Adipocyte (in vitro differentiated cells): ENCODE results near the gene PHLPP2.

Experiments
- DNase-seq: peaks from one replicate; pipeline ENCODE4 v3.0.0-alpha.2; 2015; ENCODE audit warnings: low read depth
- H3K27me3 ChIP-seq: replicated peaks from 2 replicates; pipeline ENCODE4 v1.7.0; 2013; ENCODE audit warnings: mild to moderate bottlenecking, low read length, moderate library complexity; ENCODE audit not compliant: control insufficient read depth, insufficient read depth
- H3K36me3 ChIP-seq: 2 replicates; pipeline ENCODE4 v1.7.0; 2013; ENCODE audit warnings: low read length, mild to moderate bottlenecking, moderate library complexity; ENCODE audit not compliant: control insufficient read depth, insufficient read depth, severe bottlenecking
- H3K4me1 ChIP-seq: 2 replicates; pipeline ENCODE4 v1.7.0; 2013; ENCODE audit warnings: mild to moderate bottlenecking, low read length, moderate library complexity; ENCODE audit not compliant: control insufficient read depth, insufficient read depth
- H3K4me3 ChIP-seq: 2 replicates; pipeline ENCODE4 v1.7.0; 2013; ENCODE audit warnings: mild to moderate bottlenecking, low read length, moderate library complexity
- H3K9ac ChIP-seq: 2 replicates; pipeline ENCODE4 v1.7.0; 2013; ENCODE audit warnings: mild to moderate bottlenecking, low read length, moderate library complexity
- H3K9me3 ChIP-seq: 2 replicates; pipeline ENCODE4 v1.7.0; 2013; ENCODE audit warnings: mild to moderate bottlenecking, low read length, moderate library complexity; ENCODE audit not compliant: control insufficient read depth

PHLPP2 gene

DNA sequence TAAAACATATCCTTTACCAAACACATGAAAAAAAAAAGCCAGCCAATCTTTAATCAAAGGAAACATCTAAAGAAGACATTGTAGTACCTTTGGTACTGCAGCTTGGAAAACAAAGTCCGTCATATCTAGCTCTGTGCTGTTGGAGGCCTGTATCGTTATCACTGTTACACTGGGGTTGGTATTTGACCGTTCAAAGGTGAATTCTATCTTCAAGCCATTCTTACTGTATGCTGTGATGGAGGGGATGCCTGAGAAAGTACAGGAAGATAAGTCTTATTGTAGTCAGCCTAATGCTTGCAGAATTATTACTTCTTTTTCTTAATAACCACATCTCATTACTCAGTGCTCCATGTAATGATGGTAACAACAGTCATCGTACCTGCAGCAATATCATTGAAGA is 14.4 kb upstream of the PHLPP2 start:
- H3K36me3 ChIP-seq: peaks cover 89% of the 10 kb centered on the region
- no peaks in the 10 kb centered on the region for H3K9me3 ChIP-seq
- H3K27me3 ChIP-seq: no peaks in the 10 kb centered on the region
- DNase-seq: no peak
- peaks cover 7% of the 10 kb centered on the region for H3K4me1 ChIP-seq
- no peak overlapping the region for H3K9ac ChIP-seq
- no peak overlapping the region for H3K4me3 ChIP-seq

DNA sequence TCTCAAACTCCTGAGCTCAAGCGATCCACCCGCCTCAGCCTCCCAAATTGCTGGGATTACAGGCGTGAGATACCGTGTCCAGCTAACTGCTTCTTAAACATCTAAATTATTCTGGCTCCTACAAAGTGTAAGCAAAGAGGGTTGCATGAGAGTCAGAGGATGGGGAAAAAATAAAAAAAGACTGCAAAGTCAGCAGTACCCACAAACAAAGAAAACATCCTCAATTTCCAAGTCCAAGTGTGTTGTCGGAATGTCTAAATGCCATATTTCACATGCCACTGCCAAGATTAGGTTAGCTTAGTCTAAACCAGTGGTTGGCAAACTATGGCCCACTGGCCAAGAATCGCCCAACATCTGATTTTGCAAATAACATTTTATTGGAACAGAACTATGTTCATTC is 13.0 kb upstream of the PHLPP2 start:
- H3K27me3 ChIP-seq: no peaks in the 10 kb centered on the region
- H3K9me3 ChIP-seq: no peaks in the 10 kb centered on the region
- peaks cover 7% of the 10 kb centered on the region for H3K4me1 ChIP-seq
- DNase-seq: no peak
- peaks cover 89% of the 10 kb centered on the region for H3K36me3 ChIP-seq
- H3K4me3 ChIP-seq: no peak overlapping the region
- H3K9ac ChIP-seq: no peak overlapping the region

DNA sequence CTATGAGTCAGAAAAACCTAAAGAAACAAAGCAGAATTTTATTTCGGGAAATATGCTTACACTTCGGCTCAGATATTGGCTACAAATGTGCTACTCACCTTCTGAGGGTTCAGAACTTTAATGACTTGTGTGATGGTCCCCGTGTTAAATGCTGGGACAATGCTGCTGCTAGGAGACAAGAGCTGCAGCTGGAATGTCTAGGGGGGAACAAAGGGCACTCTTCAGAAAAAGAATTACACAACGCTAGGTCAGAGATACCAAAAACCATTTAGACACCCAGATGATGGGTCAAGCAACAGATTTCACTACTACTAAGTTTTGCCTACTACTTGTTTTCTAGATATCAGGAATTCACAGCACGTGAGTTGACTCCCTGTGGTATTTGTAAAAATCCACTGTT is 10.0 kb upstream of the PHLPP2 start:
- peaks cover 89% of the 10 kb centered on the region for H3K36me3 ChIP-seq
- no peaks in the 10 kb centered on the region for H3K9me3 ChIP-seq
- H3K4me1 ChIP-seq: peaks cover 3% of the 10 kb centered on the region
- H3K27me3 ChIP-seq: no peaks in the 10 kb centered on the region
- H3K9ac ChIP-seq: no peak overlapping the region
- H3K4me3 ChIP-seq: no peak overlapping the region
- DNase-seq: no peak

DNA sequence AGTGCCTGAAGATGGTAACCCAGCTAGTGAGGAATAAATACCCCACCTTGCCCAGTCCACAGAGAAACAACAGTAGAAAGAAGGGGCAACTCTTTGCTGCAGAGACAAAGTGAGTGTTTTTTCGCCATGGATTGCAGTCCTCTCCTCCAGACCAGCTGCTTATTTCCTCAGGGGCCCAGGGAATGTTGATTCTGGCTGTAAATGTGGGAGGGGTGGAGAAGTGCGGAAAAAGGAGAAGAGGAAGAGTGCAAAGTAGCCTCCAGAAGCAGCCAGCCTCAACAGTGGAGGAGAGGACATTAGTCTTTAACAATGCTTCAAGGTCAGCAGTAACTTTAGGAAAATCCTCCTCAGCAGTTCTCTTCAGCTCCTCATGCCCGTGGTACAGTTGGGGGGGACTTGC is 8.1 kb upstream of the PHLPP2 start:
- Histone ChIP-seq H3K27me3 (no peaks in the 10 kb centered on the region), H3K4me1 (peaks cover 8% of the 10 kb centered on the region), H3K9ac (no peak overlapping the region), H3K4me3 (no peak overlapping the region), H3K9me3 (no peaks in the 10 kb centered on the region), H3K36me3 (peaks cover 79% of the 10 kb centered on the region)
- DNase-seq: no peak

DNA sequence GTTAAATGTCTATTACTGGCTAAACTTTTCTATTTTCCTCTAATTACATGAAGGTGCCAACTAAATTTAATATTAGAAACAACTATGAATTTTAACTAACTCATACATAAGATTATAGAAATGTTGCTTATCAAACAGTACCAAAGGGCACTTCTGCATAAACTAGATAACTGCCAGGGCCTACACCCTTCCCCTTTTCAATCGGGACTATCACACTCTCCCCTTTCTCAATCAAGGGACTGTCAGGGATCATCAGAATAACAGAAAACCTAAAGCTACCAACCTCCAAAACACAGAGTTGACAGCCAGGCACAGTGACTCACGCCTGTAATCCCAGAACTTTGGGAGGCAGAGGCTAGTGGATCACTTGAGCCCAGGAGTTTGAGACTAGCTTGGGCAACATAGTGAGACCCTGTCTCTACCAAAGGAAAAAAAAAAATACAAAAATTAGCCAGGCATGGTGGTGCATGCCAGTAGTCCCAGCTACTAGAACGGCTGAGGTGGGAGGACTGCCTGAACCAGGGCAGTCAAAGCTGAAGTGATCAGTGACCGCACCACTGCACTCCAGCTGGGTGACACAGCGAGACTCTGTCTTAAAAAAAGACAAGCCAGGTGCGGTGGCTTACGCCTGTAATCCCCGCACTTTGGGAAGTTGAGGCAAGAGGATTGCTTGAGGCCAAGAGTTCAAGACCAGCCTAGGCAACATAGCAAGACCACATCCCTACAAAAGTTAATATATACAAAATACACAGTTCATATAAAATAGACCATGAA is 3.2 kb upstream of the PHLPP2 start:
- Histone ChIP-seq H3K9ac (no peak overlapping the region), H3K27me3 (no peaks in the 10 kb centered on the region), H3K4me3 (no peak overlapping the region), H3K36me3 (peaks cover 40% of the 10 kb centered on the region), H3K9me3 (no peaks in the 10 kb centered on the region), H3K4me1 (peaks cover 25% of the 10 kb centered on the region)
- DNase-seq: no peak

DNA sequence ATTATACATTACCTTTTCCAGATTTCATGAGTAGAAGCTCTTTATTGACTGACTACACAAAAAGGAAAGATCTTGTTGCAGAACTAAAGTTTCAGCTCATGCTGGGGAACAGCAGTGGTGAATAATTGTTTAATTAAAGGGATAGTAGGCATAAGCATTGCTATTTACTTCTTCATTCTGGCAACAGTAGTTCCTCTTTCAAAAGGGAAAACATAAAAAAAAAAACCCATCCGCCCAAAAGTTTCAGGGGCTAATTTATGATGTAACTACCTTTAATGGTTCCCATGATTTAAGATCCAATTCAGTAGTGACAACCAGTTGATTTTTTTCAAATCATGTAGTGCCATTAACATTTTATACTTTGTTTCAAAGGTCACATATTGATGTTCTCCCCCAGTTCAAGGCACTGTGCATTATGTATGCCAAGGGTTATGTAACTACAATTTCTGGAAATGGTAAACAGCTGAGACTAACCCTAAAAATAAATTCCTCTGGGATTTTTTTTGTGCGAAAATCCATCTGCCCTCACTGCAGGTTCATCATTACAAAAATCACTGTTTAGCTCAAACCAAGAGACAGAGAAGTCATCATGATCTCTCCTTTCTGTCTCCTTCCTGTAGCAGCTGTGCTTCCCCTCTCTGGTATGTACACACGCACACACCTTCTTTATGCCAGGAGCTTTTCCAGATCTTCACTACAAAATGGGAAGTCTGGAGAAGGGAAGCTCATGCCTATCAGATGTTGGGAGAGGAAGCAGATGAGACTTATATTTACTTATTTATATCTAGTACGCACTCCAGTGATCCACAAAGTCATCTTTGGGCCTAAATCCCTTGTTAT is 2.2 kb upstream of the PHLPP2 start:
- H3K4me3 ChIP-seq: no peak overlapping the region

DNA sequence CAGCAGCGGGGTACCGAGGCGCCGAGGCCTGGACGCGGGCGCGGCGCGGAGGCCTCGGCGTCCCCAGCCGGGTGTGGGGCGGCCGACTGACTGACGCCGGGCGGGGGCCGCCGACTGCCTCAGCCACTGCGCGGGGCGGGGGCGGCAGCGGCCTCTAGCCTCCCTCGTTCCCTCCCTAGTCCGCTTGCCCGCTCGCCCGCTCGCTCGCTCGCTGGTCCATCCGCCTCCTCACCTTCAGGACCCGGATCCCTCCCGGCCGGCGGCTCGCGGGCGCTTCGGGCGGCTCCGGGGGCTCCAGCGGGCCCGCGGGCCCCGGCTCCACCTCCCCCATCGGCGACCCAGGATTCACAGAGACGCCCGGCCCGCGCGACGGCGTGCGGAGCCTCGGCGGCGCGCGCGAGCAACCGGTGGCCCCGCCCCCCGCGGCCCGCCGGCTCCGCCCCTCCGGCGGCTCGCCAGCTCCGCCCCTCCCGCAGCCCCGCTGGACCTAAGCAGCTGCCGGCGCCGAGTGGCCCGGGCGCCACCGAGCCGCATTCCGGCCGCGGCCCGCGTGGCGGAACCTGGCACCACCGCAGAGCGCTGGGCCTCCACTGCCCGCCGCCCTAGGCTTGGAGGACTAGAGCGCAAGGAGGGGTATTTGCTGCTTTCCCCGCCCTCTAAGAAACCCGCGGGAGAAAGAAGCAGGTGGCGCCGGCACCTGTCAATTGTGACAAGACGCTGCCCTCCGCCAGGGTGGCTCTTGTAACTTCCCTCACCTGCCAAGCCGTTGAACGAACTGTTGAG is 773 bp downstream of the PHLPP2 start:
- Histone ChIP-seq H3K9ac (peak overlapping the region; percentile 84), H3K4me1 (peaks cover 33% of the 10 kb centered on the region), H3K36me3 (peaks cover 2% of the 10 kb centered on the region), H3K27me3 (no peaks in the 10 kb centered on the region), H3K9me3 (no peaks in the 10 kb centered on the region), H3K4me3 (peak overlapping the region; percentile 86)
- DNase-seq: peak; percentile 92

More for the DNA sequence above, 2.2 kb upstream of the PHLPP2 start:
- peaks cover 33% of the 10 kb centered on the region for H3K4me1 ChIP-seq
- H3K27me3 ChIP-seq: no peaks in the 10 kb centered on the region
- no peak overlapping the region for H3K9ac ChIP-seq
- peaks cover 30% of the 10 kb centered on the region for H3K36me3 ChIP-seq
- no peak for DNase-seq
- no peaks in the 10 kb centered on the region for H3K9me3 ChIP-seq

DNA sequence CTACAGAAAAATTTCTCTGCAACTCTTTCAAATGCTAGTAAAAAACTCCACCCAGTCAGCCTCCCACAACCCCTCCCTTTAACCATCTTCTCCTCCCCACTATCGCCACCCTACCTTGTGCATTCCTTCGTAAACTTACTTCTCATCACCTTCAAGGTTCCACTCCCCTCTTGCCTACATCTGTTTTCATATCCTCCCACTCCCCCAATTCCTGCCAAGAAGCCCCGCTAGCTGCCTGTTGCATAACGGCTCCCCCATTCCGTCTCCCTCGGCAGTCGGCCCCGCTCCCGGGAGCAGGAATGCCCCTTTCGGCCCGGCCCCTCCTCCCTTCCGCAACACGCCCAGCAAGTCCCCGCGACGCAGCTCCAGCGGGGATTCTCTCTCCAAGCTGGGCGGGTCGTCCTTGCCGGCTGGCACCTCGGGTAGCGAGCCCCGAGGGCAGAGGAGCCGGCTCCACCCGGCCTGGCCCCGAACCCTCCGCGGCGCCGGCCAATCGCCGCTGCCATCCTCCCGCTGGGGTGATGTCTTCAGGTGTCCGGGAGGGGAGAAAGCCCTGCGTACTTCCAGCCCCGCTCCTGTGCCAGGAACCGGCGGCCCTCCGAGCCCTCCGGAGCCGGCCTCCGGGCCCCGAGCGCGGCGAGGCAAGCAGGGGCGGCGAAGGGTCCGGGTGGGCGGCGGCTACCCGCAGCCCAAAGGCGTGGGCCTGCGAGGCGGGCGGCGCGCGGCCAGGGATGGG is 1.5 kb downstream of the PHLPP2 start:
- Histone ChIP-seq H3K27me3 (no peaks in the 10 kb centered on the region), H3K4me3 (peak overlapping the region; percentile 86), H3K9me3 (no peaks in the 10 kb centered on the region), H3K9ac (peak overlapping the region; percentile 84), H3K4me1 (peaks cover 30% of the 10 kb centered on the region), H3K36me3 (no peaks in the 10 kb centered on the region)
- DNase-seq: peak; percentile 88

DNA sequence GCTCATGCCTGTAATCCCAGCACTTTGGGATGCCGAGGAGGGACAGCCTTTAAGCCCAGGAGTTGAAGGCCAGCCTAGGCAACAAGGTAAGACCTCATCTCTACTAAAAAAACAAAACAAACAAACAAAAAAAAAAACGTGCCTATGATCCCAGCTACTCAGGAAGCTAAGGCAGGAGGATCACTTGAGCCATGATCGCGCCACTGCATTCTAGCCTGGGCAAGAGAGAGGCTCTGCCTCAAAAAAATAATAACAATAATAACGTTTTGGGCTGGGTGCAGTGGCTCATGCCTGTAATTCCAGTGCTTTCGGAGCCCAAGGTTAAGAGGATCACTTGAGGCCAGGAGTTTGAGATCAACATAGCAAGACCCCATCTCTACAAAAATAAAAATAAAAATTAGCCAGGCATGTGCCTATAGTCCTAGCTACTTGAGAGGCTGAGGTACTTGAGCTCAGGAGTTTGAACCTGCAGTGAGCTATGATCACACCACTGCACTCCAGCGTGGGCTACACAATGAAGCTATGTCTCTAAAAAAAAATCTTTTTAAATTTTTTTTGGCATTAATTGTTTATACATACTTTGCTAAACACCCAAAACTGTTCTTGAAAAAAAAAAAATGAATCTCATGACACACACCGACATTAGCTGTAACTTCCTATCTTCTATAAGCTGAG is 3.3 kb downstream of the PHLPP2 start:
- no peaks in the 10 kb centered on the region for H3K36me3 ChIP-seq
- no peaks in the 10 kb centered on the region for H3K9me3 ChIP-seq
- H3K4me3 ChIP-seq: no peak overlapping the region
- no peak for DNase-seq
- H3K27me3 ChIP-seq: no peaks in the 10 kb centered on the region
- peaks cover 14% of the 10 kb centered on the region for H3K4me1 ChIP-seq
- no peak overlapping the region for H3K9ac ChIP-seq

DNA sequence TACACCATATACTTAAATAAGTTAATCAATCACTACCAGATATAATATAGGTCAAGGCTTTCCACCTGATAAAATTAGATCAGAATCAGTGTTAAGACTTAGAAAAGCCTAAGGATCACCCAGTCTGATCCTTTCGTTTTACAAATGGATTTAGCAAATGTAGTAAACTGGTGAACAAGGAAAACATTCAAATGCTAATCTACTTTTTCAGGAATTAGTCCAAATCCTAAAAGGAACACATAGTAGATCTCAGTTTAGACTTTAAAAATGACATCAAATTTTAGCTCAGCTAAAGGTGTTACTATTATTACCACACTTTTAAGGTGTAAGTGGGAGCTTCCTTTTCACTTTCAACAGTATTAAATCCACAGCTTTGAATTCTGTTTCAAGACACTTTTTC is 12.0 kb downstream of the PHLPP2 start:
- DNase-seq: no peak
- H3K4me1 ChIP-seq: peaks cover 28% of the 10 kb centered on the region
- H3K36me3 ChIP-seq: peaks cover 15% of the 10 kb centered on the region

More for the DNA sequence above, 12.0 kb downstream of the PHLPP2 start:
- Histone ChIP-seq H3K27me3 (no peaks in the 10 kb centered on the region), H3K9ac (no peak overlapping the region), H3K9me3 (no peaks in the 10 kb centered on the region), H3K4me3 (no peak overlapping the region)
